Measurements from ENCODE around the gene RAB3GAP2. TPM values are rescaled to one million over a fixed set of nuclear protein-coding genes. Genes with fewer than 3 reads are reported as not detected.
"Not testable (repeated sequence)": the region's sequence is repeated elsewhere in the genome, so short reads cannot be mapped to it uniquely, and the experiment has no call there.

RAB3GAP2 gene
- total and polyA plus RNA-seq, 12 donors, result 5.7 to 35.8 (median 27.6) TPM

DNA sequence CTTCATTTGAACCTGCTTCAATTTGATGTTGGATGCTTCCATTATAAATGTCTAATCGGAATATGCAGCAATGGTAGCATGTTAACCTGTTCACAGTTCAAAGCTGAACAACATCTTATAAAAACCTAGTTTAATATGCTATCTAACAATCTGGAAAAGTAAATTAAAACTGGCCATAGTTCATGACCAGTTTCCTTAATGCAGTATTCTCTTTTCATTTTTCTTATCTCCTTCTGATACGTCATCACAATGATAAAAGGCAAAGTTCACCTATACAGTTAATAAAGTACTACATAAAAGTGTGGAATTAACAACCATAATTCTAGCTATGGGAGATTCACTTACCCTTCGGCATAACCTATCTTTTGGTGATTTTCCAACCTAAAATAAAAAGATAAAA is 113.2 kb downstream of the RAB3GAP2 start:
- Histone ChIP-seq H3K27me3 (no peaks in the 10 kb centered on the region), H3K4me1 (peaks cover 0 to 3% (median 0%) of the 10 kb centered on the region in 9 donors), H3K4me3 (no peak overlapping the region), H3K27ac (no peak overlapping the region), H3K9me3 (no peaks in the 10 kb centered on the region), H3K36me3 (peaks cover 0 to 96% (median 19%) of the 10 kb centered on the region in 9 donors)
- ATAC-seq (no peak), DNase-seq (no peak)
- WGBS, 2 donors, result 95 to 98% methylated on average over 3 of the region's 3 CpGs
- TF ChIP-seq, protein P1, sequence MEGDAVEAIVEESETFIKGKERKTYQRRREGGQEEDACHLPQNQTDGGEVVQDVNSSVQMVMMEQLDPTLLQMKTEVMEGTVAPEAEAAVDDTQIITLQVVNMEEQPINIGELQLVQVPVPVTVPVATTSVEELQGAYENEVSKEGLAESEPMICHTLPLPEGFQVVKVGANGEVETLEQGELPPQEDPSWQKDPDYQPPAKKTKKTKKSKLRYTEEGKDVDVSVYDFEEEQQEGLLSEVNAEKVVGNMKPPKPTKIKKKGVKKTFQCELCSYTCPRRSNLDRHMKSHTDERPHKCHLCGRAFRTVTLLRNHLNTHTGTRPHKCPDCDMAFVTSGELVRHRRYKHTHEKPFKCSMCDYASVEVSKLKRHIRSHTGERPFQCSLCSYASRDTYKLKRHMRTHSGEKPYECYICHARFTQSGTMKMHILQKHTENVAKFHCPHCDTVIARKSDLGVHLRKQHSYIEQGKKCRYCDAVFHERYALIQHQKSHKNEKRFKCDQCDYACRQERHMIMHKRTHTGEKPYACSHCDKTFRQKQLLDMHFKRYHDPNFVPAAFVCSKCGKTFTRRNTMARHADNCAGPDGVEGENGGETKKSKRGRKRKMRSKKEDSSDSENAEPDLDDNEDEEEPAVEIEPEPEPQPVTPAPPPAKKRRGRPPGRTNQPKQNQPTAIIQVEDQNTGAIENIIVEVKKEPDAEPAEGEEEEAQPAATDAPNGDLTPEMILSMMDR (IDR thresholded peaks at IDR 0.05), result no peak
- intact Hi-C loops (cut with DNase I), result no loop called here

DNA sequence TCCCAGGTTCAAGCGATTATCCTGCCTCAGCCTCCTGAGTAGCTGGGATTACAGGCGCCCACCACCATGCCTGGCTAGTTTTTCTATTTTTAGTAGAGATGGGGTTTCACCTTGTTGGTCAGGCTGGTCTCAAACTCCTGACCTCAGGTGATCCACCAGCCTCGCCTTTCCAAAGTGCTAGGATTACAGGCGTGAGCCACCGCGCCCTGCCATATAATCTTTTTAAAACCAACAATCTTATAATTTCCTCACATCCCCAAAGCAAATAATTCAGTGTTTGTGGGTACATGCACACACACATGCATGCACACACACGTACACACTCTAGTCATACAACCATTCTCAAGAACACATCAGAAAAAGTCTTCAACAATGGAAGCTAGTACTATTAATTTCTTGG is 113.7 kb downstream of the RAB3GAP2 start:
- peak overlapping the region in 1 of 10 donors; percentile 57 for H3K27ac ChIP-seq
- WGBS, 2 donors, result 97 to 99% methylated on average over 7 of the region's 7 CpGs
- H3K9me3 ChIP-seq; H3K27me3 ChIP-seq; H3K4me1 ChIP-seq; H3K4me3 ChIP-seq; DNase-seq; intact Hi-C loops (cut with DNase I); ATAC-seq: not testable (repeated sequence)
- H3K36me3 ChIP-seq, result peaks cover 0 to 97% (median 21%) of the 10 kb centered on the region in 9 donors

DNA sequence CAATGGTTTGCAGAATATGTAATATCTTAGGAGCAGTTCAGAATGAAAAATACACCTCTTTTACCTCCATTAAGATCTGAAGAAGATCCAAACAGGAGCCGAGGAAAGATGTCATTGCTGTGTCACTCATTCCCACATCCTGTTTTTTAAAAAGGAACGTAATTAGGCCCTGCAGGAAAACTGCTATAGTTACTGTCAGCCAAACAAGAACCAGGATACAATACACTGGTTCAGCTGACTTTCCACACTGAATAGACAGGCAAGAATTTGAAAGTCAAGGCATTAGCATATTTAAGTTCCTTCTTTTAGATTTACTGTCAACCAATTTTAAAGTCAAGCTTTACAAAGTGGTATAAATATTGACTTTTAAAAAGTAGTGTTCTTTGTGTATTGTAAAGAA is 114.5 kb downstream of the RAB3GAP2 start:
- Histone ChIP-seq H3K27me3 (no peaks in the 10 kb centered on the region), H3K36me3 (peaks cover 0 to 100% (median 21%) of the 10 kb centered on the region in 9 donors), H3K9me3 (no peaks in the 10 kb centered on the region), H3K4me1 (peaks cover 0 to 3% (median 0%) of the 10 kb centered on the region in 9 donors), H3K4me3 (no peak overlapping the region), H3K27ac (peak overlapping the region in 2 of 10 donors; percentile 22 to 57)
- no peak for DNase-seq
- intact Hi-C loops (cut with DNase I), result no loop called here
- ATAC-seq, result peak in 3 of 8 donors; percentile 51 to 64 (median 52)
- WGBS, 2 donors, result 57 to 64% methylated on average over 2 of the region's 2 CpGs
- TF ChIP-seq, protein P1 (IDR thresholded peaks at IDR 0.05), result no peak

DNA sequence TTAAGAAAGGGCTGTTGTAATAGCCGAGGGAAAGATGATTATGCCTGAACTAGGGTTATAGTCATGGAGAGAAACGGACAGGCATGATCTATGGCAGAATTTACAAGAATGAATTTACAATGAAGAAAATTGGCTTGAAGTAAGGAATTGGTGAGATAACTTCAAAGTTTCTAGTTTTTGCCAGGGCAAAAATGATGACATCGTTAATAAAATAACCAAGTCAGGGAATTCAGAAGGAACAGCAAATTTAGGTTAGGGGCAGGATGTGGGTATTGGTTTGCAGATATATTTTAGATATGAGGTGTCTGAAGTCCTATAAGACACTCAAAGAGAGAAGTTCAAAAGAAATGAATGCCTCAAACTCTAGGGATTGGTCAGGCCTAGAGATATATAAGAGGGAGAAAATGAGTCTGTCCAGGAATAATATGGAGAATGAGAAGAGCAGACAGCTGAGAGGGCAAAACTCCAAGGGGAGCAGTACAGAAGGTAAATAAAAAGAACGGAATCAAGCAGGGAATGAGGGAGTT is 115.6 kb downstream of the RAB3GAP2 start:
- no peak overlapping the region for H3K27ac ChIP-seq
- intact Hi-C loops (cut with DNase I), result no loop called here
- ATAC-seq (no peak), DNase-seq (no peak)
- H3K36me3 ChIP-seq, result peaks cover 0 to 100% (median 21%) of the 10 kb centered on the region in 9 donors
- 98% methylated on average over 4 of the region's 4 CpGs for WGBS, 2 donors
- no peak overlapping the region for H3K4me3 ChIP-seq
- H3K4me1 ChIP-seq, result peaks cover 0 to 6% (median 4%) of the 10 kb centered on the region in 9 donors
- H3K9me3 ChIP-seq, result no peaks in the 10 kb centered on the region
- TF ChIP-seq, protein P1 (IDR thresholded peaks at IDR 0.05), result no peak
- no peaks in the 10 kb centered on the region for H3K27me3 ChIP-seq

DNA sequence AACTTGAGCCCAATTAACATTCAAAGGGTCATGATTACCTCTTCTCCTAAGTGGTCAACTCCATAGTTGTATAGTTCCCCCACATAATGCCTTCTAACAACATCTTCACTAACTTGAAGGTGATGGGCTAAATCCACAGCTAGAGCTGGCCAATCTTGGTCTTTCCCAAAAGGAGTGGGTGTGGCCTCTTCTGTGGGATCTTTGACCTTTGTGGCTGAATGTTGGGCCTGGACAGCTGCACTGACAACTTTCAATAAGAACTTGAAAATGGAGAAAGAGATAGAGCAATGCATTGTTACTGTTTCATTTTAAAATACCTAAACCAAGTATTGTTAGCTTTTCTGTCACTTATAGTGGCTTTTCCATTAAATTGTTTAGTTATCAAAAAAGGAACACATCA is 119.1 kb downstream of the RAB3GAP2 start:
- DNase-seq (no peak), ATAC-seq (no peak)
- Histone ChIP-seq H3K36me3 (peaks cover 0 to 100% (median 21%) of the 10 kb centered on the region in 9 donors), H3K4me3 (no peak overlapping the region), H3K4me1 (peaks cover 3 to 31% (median 23%) of the 10 kb centered on the region in 9 donors), H3K9me3 (no peaks in the 10 kb centered on the region), H3K27ac (no peak overlapping the region), H3K27me3 (no peaks in the 10 kb centered on the region)
- intact Hi-C loops (cut with DNase I), result no loop called here
- TF ChIP-seq, protein P1 (IDR thresholded peaks at IDR 0.05), result no peak
